Measurements from ENCODE around the gene RPS8.

- TF ChIP-seq TEAD4 (IDR thresholded peaks at IDR 0.05) (no peak), CEBPB (IDR thresholded peaks at IDR 0.05) (no peak), REST (IDR thresholded peaks at IDR 0.05; ENCODE audit: low read depth) (no peak), RAD21 (IDR thresholded peaks at IDR 0.05; ENCODE audit: low read depth) (no peak), NFIC (IDR thresholded peaks at IDR 0.05) (no peak), YY1 (IDR thresholded peaks at IDR 0.05; ENCODE audit: low read depth) (no peak), CREB1 (IDR thresholded peaks at IDR 0.05; ENCODE audit: low read depth) (no peak), MAX (IDR thresholded peaks at IDR 0.05) (no peak), EP300 (IDR thresholded peaks at IDR 0.05; ENCODE audit: borderline replicate concordance) (no peak), ZBTB7A (IDR thresholded peaks at IDR 0.05; ENCODE audit: low read depth) (no peak), EGR1 (IDR thresholded peaks at IDR 0.05) (no peak)
Observed at GRCh38 chr1:44759077-44759476, 16.3 kb upstream of the RPS8 start.

Data from Ishikawa (cell line).